Peyer's patch (tissue), 4 donors: ENCODE results near the gene SAP25. TPM values are rescaled to one million over a fixed set of nuclear protein-coding genes. Genes with fewer than 3 reads are reported as not detected.

Source experiments
- DNase-seq, 3 donors: peaks; one replicate each; pipeline ENCODE4 v3.0.0-alpha.2; 2017 to 2019
- H3K27ac ChIP-seq, 4 donors: fragments of 200-600 bp; sonication (generic); one replicate each; pipeline ENCODE4 v1.5.1; 2016 to 2019
- H3K27me3 ChIP-seq, 2 donors: fragments of 200-600 bp; sonication (generic); one replicate each; pipeline ENCODE4 v1.5.1; 2019
- H3K36me3 ChIP-seq, 3 donors: fragments of 200-600 bp; sonication (generic); one replicate each; pipeline ENCODE4 v1.5.1; 2016 to 2019
- H3K4me1 ChIP-seq, 4 donors: fragments of 200-600 bp; sonication (generic); one replicate each; pipeline ENCODE4 v1.5.1; 2016 to 2019
- H3K4me3 ChIP-seq, 4 donors: fragments of 200-600 bp; sonication (generic); 1 replicate in 3 of 4; 2 replicates in 1 of 4; pipeline ENCODE4 v1.5.1; 2016 to 2019; ENCODE audit warnings: mild to moderate bottlenecking in 1 of 4
- H3K9me3 ChIP-seq, 4 donors: fragments of 200-600 bp; sonication (generic); one replicate each; pipeline ENCODE4 v1.5.1; 2016 to 2019; ENCODE audit warnings: mild to moderate bottlenecking in 1 of 4
- POLR2A ChIP-seq, 2 donors: fragments of 450-650 bp; IDR thresholded peaks; one replicate each; pipeline ENCODE4 v1.5.1; 2017; ENCODE audit warnings: antibody characterized with exemption in 2 of 2, mild to moderate bottlenecking in 2 of 2, moderate library complexity in 2 of 2
- total RNA-seq, 4 donors: library from RNA; depleted of rRNA; stranded (reverse); fragments of >200 nt; gene quantifications; one replicate each; pipeline ENCODE4 v1.1.0, GENCODE V29; 2016
- TF ChIP-seq, protein P1 (sequence below), 6 experiments: fragments of 450-650 bp in 4 of 6; fragments of 200-600 bp in 2 of 6; sonication (generic) in 1 of 6; IDR thresholded peaks; one replicate each; pipeline ENCODE4 v1.5.1; 2017 to 2019; ENCODE audit warnings: antibody characterized with exemption in 6 of 6, mild to moderate bottlenecking in 3 of 6, moderate library complexity in 1 of 6

Gene SAP25
- total RNA-seq, 4 donors from 2014 or later: 2.5 to 18.2 (median 13.4) TPM

DNA sequence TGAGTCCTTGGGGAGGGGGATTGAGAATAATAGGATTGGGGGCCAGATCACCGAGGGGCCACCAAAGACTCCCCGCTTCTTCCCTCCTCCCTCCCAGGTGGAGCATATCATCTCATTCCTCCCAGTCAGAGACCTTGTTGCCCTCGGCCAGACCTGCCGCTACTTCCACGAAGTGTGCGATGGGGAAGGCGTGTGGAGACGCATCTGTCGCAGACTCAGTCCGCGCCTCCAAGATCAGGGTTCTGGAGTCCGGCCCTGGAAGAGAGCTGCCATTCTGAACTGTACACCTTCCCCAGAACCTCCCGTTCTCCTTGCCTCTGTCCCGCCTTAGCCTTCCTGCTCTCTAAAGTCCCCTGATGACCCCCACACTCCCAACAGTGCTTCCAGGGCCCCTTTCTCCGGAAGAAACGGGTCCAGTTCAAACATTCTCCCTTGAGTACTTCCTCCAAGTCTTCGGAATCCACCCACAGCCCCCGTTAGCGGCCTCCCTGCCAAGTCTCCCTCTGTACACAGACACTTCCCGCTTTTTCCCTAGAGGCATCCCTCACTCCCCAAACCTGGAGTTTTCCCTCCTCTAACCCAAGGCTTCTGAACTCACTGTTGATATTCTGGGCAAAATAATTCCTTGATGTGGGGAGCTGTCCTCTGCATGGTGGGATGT is 16.5 kb upstream of the SAP25 start:
- H3K36me3 ChIP-seq: no peaks in the 10 kb centered on the region
- H3K4me3 ChIP-seq: peak overlapping the region in 1 of 4 donors; percentile 1
- peak overlapping the region in 2 of 4 donors; percentile 2 to 15 for H3K27ac ChIP-seq
- peaks cover 0 to 4% (median 0%) of the 10 kb centered on the region in 4 donors for H3K4me1 ChIP-seq
- no peak for TF ChIP-seq POLR2A (IDR thresholded peaks at IDR 0.05)
- TF ChIP-seq, protein P1, sequence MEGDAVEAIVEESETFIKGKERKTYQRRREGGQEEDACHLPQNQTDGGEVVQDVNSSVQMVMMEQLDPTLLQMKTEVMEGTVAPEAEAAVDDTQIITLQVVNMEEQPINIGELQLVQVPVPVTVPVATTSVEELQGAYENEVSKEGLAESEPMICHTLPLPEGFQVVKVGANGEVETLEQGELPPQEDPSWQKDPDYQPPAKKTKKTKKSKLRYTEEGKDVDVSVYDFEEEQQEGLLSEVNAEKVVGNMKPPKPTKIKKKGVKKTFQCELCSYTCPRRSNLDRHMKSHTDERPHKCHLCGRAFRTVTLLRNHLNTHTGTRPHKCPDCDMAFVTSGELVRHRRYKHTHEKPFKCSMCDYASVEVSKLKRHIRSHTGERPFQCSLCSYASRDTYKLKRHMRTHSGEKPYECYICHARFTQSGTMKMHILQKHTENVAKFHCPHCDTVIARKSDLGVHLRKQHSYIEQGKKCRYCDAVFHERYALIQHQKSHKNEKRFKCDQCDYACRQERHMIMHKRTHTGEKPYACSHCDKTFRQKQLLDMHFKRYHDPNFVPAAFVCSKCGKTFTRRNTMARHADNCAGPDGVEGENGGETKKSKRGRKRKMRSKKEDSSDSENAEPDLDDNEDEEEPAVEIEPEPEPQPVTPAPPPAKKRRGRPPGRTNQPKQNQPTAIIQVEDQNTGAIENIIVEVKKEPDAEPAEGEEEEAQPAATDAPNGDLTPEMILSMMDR (IDR thresholded peaks at IDR 0.05): no peak
- DNase-seq: no peak
- no peaks in the 10 kb centered on the region for H3K27me3 ChIP-seq
- H3K9me3 ChIP-seq: no peaks in the 10 kb centered on the region

DNA sequence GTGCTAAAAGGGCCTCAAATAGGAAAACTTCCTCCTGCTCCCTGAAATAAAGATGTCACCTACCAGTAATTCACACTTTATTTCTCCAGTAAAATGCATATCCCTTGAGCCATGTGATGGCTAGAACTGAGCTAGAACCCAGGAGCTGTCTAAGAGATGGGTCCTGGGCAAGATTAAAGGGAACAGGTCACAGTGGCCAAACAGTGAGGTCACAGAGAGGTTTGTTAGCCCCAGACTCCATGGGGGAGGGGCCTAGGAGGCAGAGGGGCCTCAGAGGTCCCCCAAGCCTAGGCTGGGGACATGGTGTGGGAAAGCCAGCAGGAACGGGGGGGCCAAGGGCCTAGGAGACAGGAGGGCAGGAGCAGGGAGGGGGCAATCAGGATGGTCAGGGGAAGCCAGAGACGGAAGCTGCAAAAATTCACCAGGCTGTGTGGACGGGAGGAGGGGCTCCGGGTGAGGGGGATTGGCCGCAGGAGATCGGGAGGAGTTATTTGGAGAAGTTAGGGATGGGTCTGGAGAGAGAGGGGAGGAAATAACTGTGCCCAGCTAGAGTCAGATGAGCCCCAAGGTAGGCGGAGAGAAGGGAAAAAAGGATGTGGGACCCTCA is 15.7 kb upstream of the SAP25 start:
- H3K36me3 ChIP-seq: no peaks in the 10 kb centered on the region
- TF ChIP-seq POLR2A (IDR thresholded peaks at IDR 0.05): no peak
- TF ChIP-seq, protein P1 (IDR thresholded peaks at IDR 0.05): no peak
- no peak for DNase-seq
- H3K27ac ChIP-seq: peak overlapping the region in 1 of 4 donors; percentile 2
- H3K27me3 ChIP-seq: no peaks in the 10 kb centered on the region
- peaks cover 0 to 10% (median under 1%) of the 10 kb centered on the region in 4 donors for H3K4me1 ChIP-seq
- no peaks in the 10 kb centered on the region for H3K9me3 ChIP-seq
- no peak overlapping the region for H3K4me3 ChIP-seq

DNA sequence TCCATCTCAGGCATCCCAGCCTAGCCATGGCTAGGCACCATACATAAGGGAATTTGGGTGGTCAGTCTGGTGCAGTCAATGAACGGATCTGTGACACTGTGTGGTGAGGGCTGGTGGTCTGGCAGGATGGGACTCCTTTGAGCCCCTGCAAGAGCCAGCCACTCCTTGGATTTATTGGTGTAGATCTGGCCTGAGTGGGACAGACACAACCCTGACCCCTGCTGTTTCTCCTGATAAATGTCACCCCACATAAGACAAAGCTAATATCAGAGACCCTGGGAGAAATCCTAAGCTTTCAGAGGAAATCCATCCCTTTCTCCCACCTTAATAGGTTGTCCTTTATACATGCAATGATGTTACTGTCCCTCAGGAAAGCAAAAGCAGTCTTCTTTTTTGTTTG is 14.7 kb upstream of the SAP25 start:
- Histone ChIP-seq H3K27ac (no peak overlapping the region), H3K9me3 (no peaks in the 10 kb centered on the region), H3K4me1 (peaks cover 0 to 20% (median 2%) of the 10 kb centered on the region in 4 donors), H3K4me3 (no peak overlapping the region), H3K27me3 (no peaks in the 10 kb centered on the region), H3K36me3 (no peaks in the 10 kb centered on the region)
- no peak for DNase-seq
- TF ChIP-seq, protein P1 (IDR thresholded peaks at IDR 0.05): peak in 5 of 6 experiments; percentile 35 to 55 (median 41)
- no peak for TF ChIP-seq POLR2A (IDR thresholded peaks at IDR 0.05)

DNA sequence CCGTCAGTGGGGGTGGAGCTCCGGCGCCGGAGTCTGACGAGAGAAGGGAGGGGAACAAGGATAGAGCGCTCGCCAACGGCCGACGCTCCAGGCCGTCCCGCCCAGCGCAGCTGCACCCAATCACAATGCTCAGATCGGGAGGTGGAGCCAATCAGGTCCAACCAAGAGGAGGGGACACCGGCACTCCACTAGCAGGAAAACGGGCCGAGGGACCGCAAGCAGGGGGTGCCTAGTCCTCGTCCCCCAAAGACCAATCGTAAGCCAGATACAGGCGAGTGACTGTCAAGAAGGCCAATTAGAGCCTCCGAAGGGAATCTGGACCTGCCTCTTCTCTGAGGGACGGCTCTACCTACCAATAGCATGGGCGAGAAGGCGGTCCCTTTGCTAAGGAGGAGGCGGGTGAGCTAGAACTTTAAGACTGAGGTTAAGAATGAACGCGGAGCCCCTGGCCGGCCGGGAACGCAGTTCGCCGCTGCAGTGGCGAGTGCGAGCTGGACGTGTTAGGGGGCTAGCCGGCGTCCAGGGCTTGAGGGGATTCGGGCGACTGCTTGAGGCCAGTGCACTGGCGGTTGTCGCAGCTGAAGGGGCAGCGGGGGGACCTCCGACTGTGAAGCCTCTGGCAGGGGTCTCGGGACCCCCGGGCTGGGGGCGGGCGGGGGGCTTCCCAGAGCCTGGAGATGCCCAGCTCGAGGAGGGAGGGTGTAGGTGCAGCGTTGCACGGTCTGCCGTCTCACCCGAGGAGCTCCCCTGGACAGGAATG is 12.7 kb upstream of the SAP25 start, which contains the start of gene FBXO24:
Gene FBXO24, plus strand, starts transcription at position 63 of the 760 bp plus-strand sequence. Its CDS starts 298 bp downstream, at position 361.
- H3K9me3 ChIP-seq: no peaks in the 10 kb centered on the region
- no peaks in the 10 kb centered on the region for H3K27me3 ChIP-seq
- DNase-seq: peak; percentile 98 to 100 (median 99)
- H3K4me1 ChIP-seq: peaks cover 8 to 32% (median 13%) of the 10 kb centered on the region in 4 donors
- TF ChIP-seq, protein P1 (IDR thresholded peaks at IDR 0.05): peak in 1 of 6 experiments; percentile 14
- TF ChIP-seq POLR2A (IDR thresholded peaks at IDR 0.05): peak in 1 of 2 donors; percentile 51
- H3K27ac ChIP-seq: peak within 1 kb of the TSS; percentile 98 to 100 (median 99)
- peaks cover 0 to 13% (median 0%) of the 10 kb centered on the region in 3 donors for H3K36me3 ChIP-seq
- H3K4me3 ChIP-seq: peak within 1 kb of the TSS; percentile 92 to 95 (median 92)

DNA sequence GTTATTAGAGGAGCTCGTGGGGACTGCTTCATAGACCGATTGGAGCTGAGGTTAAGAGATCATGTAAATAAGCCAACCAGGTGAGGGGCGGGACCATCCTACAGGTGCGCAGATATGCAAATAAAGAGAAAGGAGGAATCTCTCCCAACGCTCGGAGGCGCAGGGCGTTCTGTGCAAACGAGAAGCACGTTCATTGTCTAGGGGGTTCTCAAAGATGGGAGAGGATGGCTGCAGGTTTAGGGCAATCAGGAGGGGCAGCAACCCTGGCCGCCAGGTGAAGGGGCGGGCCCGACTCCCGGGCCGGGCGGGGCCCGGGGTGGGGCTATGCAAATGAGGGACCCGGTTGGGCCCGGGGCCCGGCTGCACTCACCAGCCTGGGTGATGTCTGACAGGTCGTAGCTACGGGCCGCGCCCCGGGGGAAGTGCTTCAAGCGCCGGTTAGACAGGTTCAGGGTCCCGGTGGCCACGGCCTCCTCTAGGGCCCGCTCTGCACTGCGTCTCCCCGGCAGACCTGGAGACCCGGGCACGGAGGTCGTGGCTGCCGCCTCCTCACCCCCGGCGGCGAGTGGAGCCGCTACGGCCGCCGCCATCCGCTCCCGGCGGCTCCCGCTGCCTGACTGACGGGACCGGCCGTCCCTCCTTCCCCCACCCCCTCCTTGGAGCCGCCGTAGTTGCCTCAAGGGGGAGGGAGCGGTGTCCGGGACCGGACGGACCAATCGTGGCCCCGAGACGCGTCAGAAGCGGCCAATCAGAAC is 12.0 kb upstream of the SAP25 start, which contains the start of gene LRCH4:
Gene LRCH4, minus strand, starts transcription at position 619 of the 755 bp plus-strand sequence. Its CDS starts 29 bp downstream, at position 590.
- TF ChIP-seq, protein P1 (IDR thresholded peaks at IDR 0.05): peak in 1 of 6 experiments; percentile 16
- peak; percentile 97 to 99 for TF ChIP-seq POLR2A (IDR thresholded peaks at IDR 0.05)
- H3K9me3 ChIP-seq: no peaks in the 10 kb centered on the region
- DNase-seq: peak; percentile 75 to 86 (median 85)
- H3K36me3 ChIP-seq: peaks cover 0 to 21% (median 0%) of the 10 kb centered on the region in 3 donors
- H3K27me3 ChIP-seq: no peaks in the 10 kb centered on the region
- H3K4me3 ChIP-seq: peak within 1 kb of the TSS; percentile 92 to 95 (median 92)
- H3K27ac ChIP-seq: peak within 1 kb of the TSS; percentile 98 to 100 (median 99)
- peaks cover 8 to 32% (median 13%) of the 10 kb centered on the region in 4 donors for H3K4me1 ChIP-seq
